K562 (cell line): ENCODE measurements around the gene CEP68. TPM values are rescaled to one million over a fixed set of nuclear protein-coding genes. Genes with fewer than 3 reads are reported as not detected.

Source experiments
- ASH1L ChIP-seq: fragments of 450-650 bp; IDR thresholded peaks from 2 replicates; pipeline ENCODE4 v1.6.1; 2018; ENCODE audit warnings: borderline replicate concordance, mild to moderate bottlenecking, low read depth; ENCODE audit not compliant: partially characterized antibody
- BCLAF1 ChIP-seq, 2 experiments: fragments of 450-650 bp in 1 of 2; IDR thresholded peaks; 2 replicates each; pipeline ENCODE4 v1.6.1; 2011 to 2017; ENCODE audit warnings: low read depth in 2 of 2, antibody characterized with exemption in 1 of 2, borderline replicate concordance in 1 of 2, low read length in 1 of 2, mild to moderate bottlenecking in 1 of 2, mixed read lengths in 1 of 2; ENCODE audit not compliant: control insufficient read depth in 1 of 2
- CCAR2 ChIP-seq: fragments of 200-400 bp; formaldehyde crosslinking; IDR thresholded peaks from 2 replicates; pipeline ENCODE4 v1.6.1; 2017; ENCODE audit warnings: mild to moderate bottlenecking, low read depth, low read length
- DEAF1 ChIP-seq: fragments of 450-650 bp; formaldehyde crosslinking; IDR thresholded peaks from 2 replicates; pipeline ENCODE4 v1.4.0; 2020; ENCODE audit warnings: mild to moderate bottlenecking, moderate library complexity
- ILK ChIP-seq: fragments of 450-650 bp; IDR thresholded peaks from 2 replicates; pipeline ENCODE4 v1.6.1; 2016; ENCODE audit warnings: missing genetic modification characterization, low read depth, mild to moderate bottlenecking, missing compliant biosample characterization, moderate library complexity, borderline replicate concordance
- KAT7 ChIP-seq: sonication (generic); formaldehyde crosslinking; IDR thresholded peaks from 2 replicates; pipeline ENCODE4 v1.8.0; 2022; ENCODE audit warnings: missing genetic modification reagents, mild to moderate bottlenecking, borderline replicate concordance
- MXD1 ChIP-seq: fragments of 250-450 bp; sonication (Bioruptor Pico); IDR thresholded peaks from 2 replicates; pipeline ENCODE4 v1.8.0; 2021; ENCODE audit warnings: borderline replicate concordance, mild to moderate bottlenecking, moderate library complexity; ENCODE audit not compliant: poor library complexity, severe bottlenecking
- SRF ChIP-seq, 2 experiments: fragments of 250-450, 450-650 bp in 1 of 2; sonication (Bioruptor Pico) in 1 of 2; sonication (generic) in 1 of 2; formaldehyde crosslinking; IDR thresholded peaks; 2 replicates each; pipeline versions ENCODE4 v1.5.0 to v1.5.1; 2020 to 2022; ENCODE audit warnings: mild to moderate bottlenecking in 1 of 2, missing genetic modification reagents in 1 of 2
- UBTF ChIP-seq, 2 experiments: IDR thresholded peaks; 2 replicates each; pipeline ENCODE4 v1.6.1; 2012; ENCODE audit warnings: improper control_type of control experiment in 2 of 2, low read depth in 2 of 2, low read length in 2 of 2, borderline replicate concordance in 1 of 2
- ZBTB26 ChIP-seq: fragments of 450-650 bp; formaldehyde crosslinking; IDR thresholded peaks from 2 replicates; pipeline ENCODE4 v1.4.0; 2022; ENCODE audit warnings: missing genetic modification characterization
- ZC3H4 ChIP-seq: sonication (generic); formaldehyde crosslinking; IDR thresholded peaks from 2 replicates; pipeline ENCODE4 v1.9.0; 2021; ENCODE audit warnings: missing genetic modification reagents, borderline replicate concordance
- ZC3H8 ChIP-seq: fragments of 450-650 bp; IDR thresholded peaks from 2 replicates; pipeline ENCODE4 v1.6.1; 2017
- ZNF398 ChIP-seq: fragments of 250-450 bp; sonication (Bioruptor Pico); IDR thresholded peaks from 2 replicates; pipeline ENCODE4 v1.8.0; 2021; ENCODE audit warnings: moderate library complexity, mild to moderate bottlenecking, inconsistent platforms
- polyA plus RNA-seq, 8 experiments: library from polyadenylated mRNA; depleted of rRNA in 4 of 8; stranded (reverse) in 5 of 8; unstranded in 3 of 8; fragments of >200 nt; fragmentation: Nextera tagmentation in 2 of 8; fragmentation: Illumina TruSeq in 1 of 8; extraction: Ambion mirVana in 2 of 8; extraction: Trizol in 1 of 8; gene quantifications; 2 replicates each; pipeline versions ENCODE4 v1.2.1 to v1.2.3, GENCODE V29; 2011 to 2014; ENCODE audit warnings: inconsistent platforms in 1 of 8, missing spikeins in 1 of 8
- total RNA-seq, 7 experiments: library from RNA; depleted of rRNA in 6 of 7; stranded (reverse); fragments of >200 nt in 6 of 7; fragmentation: Illumina TruSeq in 2 of 7; extraction: Trizol in 2 of 7; gene quantifications; 2 replicates each; pipeline versions ENCODE4 v1.2.1 to v1.2.3, GENCODE V29; 2011 to 2021; ENCODE audit warnings: low replicate concordance in 1 of 7

CEP68 gene
- total and polyA plus RNA-seq, 9 of the 15 experiments (the other 6 are each of a cell fraction or from before 2014, with no cell fraction given) = 1.4 to 8.5 (median 5.2) TPM

GRCh38 chr2:65056215-65057053, at the start of gene CEP68 (continued):
- TF ChIP-seq UBTF (IDR thresholded peaks at IDR 0.05; ENCODE audit: borderline replicate concordance in 1 of 2, low read depth in 2 of 2, low read length in 2 of 2) (peak; percentile 80 to 91; a peak in 2 of 4 replicates), ZC3H4 (CRISPR knock-in tag) (peak; percentile 94; the same call in 1 of the 2 replicates), ZC3H8 (no peak), KAT7 (CRISPR knock-in tag) (peak; percentile 82), ZBTB26 (CRISPR knock-in tag) (no peak), DEAF1 (CRISPR knock-in tag) (no peak), MXD1 (no peak), ILK (no peak), ASH1L (peak; percentile 93), SRF (CRISPR knock-in tag; IDR thresholded peaks at IDR 0.05) (0 out of 4 replicates have a peak, but pooled peaks of 1 of the 2 experiments have one; percentile 10), BCLAF1 (IDR thresholded peaks at IDR 0.05; ENCODE audit: borderline replicate concordance in 1 of 2, control insufficient read depth in 1 of 2, low read depth in 2 of 2, low read length in 1 of 2) (no peak), CCAR2 (no peak), ZNF398 (CRISPR knock-in tag) (no peak)
